Activated CD4-positive, alpha-beta T cell treated with anti-CD3 and anti-CD28 coated beads, Interleukin-2, amount 50 U/mL, for 4 hours (primary cell): ENCODE measurements around the gene ACOT11.
"Not testable (repeated sequence)": the region's sequence is repeated elsewhere in the genome, so short reads cannot be mapped to it uniquely, and the experiment has no call there.

ENCODE experiments used
- DNase-seq, 2 experiments: peaks; one replicate each; pipeline ENCODE4 v3.0.0-alpha.2; 2020

The ACOT11 gene

GRCh38 chr1:54611621-54612020, 63.6 kb downstream of the ACOT11 start:
- no peak for DNase-seq

- no peak for DNase-seq
These were observed 66.0 kb downstream of the ACOT11 start for GRCh38 chr1:54614024-54614423.

GRCh38 chr1:54614563-54614962, 66.5 kb downstream of the ACOT11 start:
- DNase-seq = no peak

- DNase-seq = no peak
These were observed 67.7 kb downstream of the ACOT11 start for GRCh38 chr1:54615531-54616279.

GRCh38 chr1:54619749-54620148, 71.7 kb downstream of the ACOT11 start:
- DNase-seq = no peak

GRCh38 chr1:54623216-54624007, 75.4 kb downstream of the ACOT11 start, which contains the start of gene FAM151A:
Gene FAM151A (minus strand): TSS chr1:54623525. CDS start chr1:54623395, 130 bp downstream.
- no peak for DNase-seq

GRCh38 chr1:54624466-54625464, 76.7 kb downstream of the ACOT11 start:
- no peak for DNase-seq

GRCh38 chr1:54627196-54627595, 79.2 kb downstream of the ACOT11 start:
- no peak for DNase-seq

GRCh38 chr1:54635804-54636203, 87.8 kb downstream of the ACOT11 start:
- DNase-seq = not testable (repeated sequence)

GRCh38 chr1:54636461-54637446, 88.7 kb downstream of the ACOT11 start:
- not testable (repeated sequence) for DNase-seq

GRCh38 chr1:54640361-54640760, 92.3 kb downstream of the ACOT11 start:
- DNase-seq = no peak

- no peak for DNase-seq
These were observed 93.1 kb downstream of the ACOT11 start, which contains the start of gene MROH7 for GRCh38 chr1:54640863-54641836. Gene MROH7 (plus strand): TSS chr1:54641786. CDS start chr1:54652927, 11,141 bp downstream.

GRCh38 chr1:54643736-54644135, 95.7 kb downstream of the ACOT11 start:
- no peak for DNase-seq

- no peak for DNase-seq
These were observed 98.0 kb downstream of the ACOT11 start for GRCh38 chr1:54645806-54646676.

GRCh38 chr1:54649130-54649898, 101.3 kb downstream of the ACOT11 start:
- DNase-seq = no peak

GRCh38 chr1:54649921-54650320, 101.9 kb downstream of the ACOT11 start:
- DNase-seq = no peak

- no peak for DNase-seq
These were observed 102.4 kb downstream of the ACOT11 start for GRCh38 chr1:54650417-54650816.

- DNase-seq = no peak
These were observed 103.6 kb downstream of the ACOT11 start for GRCh38 chr1:54651608-54652007.
